IMR-90 (cell line): ENCODE results near the gene CCDC88A. TPM values are rescaled to one million over a fixed set of nuclear protein-coding genes. Genes with fewer than 3 reads are reported as not detected.

ENCODE experiments used
- ATAC-seq: fragments of 200-7000 bp; cut with Tn5 transposase; 2 replicates; pipeline ENCODE4 v1.9.1; 2020; ENCODE audit warnings: low read depth, mild to moderate bottlenecking, moderate library complexity
- BruUV-seq: library from RNA; stranded (reverse); fragments of 400-500 nt; replicated peaks from 2 replicates; lab custom pipeline; 2021; lab: Mats Ljungman, UMichigan
- CTCF ChIA-PET: fragments of 300-600 bp; formaldehyde crosslinking; extraction: SDS; loops from one replicate; lab custom pipeline; 2021; ENCODE audit warnings: antibody characterized with exemption; lab: Yijun Ruan, JAX
- POLR2A ChIA-PET: fragments of 300-600 bp; sonication (Branson Sonifier 250); formaldehyde crosslinking; loops from one replicate; lab custom pipeline; 2022; ENCODE audit warnings: antibody characterized with exemption; ENCODE audit not compliant: unreplicated experiment; lab: Charles Lee
- DNase-seq: peaks from one replicate; pipeline ENCODE4 v3.0.0; 2013
- H2AFZ ChIP-seq: replicated peaks from 2 replicates; pipeline ENCODE3; 2013; ENCODE audit warnings: low read length, mild to moderate bottlenecking; ENCODE audit not compliant: poor library complexity
- H2AK5ac ChIP-seq: 2 replicates; pipeline ENCODE4 v1.6.1; 2013; ENCODE audit warnings: low read depth, low read length, inconsistent platforms
- H2AK9ac ChIP-seq: replicated peaks from 2 replicates; pipeline ENCODE3; 2013; ENCODE audit warnings: mild to moderate bottlenecking, low read depth, low read length, moderate library complexity; ENCODE audit not compliant: poor library complexity
- H2BK120ac ChIP-seq: 2 replicates; pipeline ENCODE4 v1.6.1; 2013; ENCODE audit warnings: low read depth, low read length, inconsistent platforms
- H2BK15ac ChIP-seq: 3 replicates; pipeline ENCODE4 v1.6.1; 2013; ENCODE audit warnings: low read depth, low read length, inconsistent platforms
- H2BK20ac ChIP-seq: 2 replicates; pipeline ENCODE4 v1.6.1; 2013; ENCODE audit warnings: low read depth, mild to moderate bottlenecking, inconsistent platforms, low read length, moderate library complexity
- H2BK5ac ChIP-seq: 2 replicates; pipeline ENCODE4 v1.6.1; 2013; ENCODE audit warnings: mild to moderate bottlenecking, low read depth, low read length, inconsistent platforms; ENCODE audit not compliant: poor library complexity, severe bottlenecking
- H3K14ac ChIP-seq: replicated peaks from 2 replicates; pipeline ENCODE4 v1.6.1; 2013; ENCODE audit warnings: low read depth, low read length, inconsistent platforms
- H3K18ac ChIP-seq: 2 replicates; pipeline ENCODE4 v1.6.1; 2013; ENCODE audit warnings: low read depth, low read length, control low read depth
- H3K23ac ChIP-seq: 2 replicates; pipeline ENCODE4 v1.6.1; 2013; ENCODE audit warnings: low read depth, low read length, inconsistent platforms
- H3K27ac ChIP-seq: 2 replicates; pipeline ENCODE4 v1.5.1; 2013; ENCODE audit warnings: mild to moderate bottlenecking, control low read depth, low read length; ENCODE audit not compliant: insufficient read depth
- H3K27me3 ChIP-seq: 2 replicates; pipeline ENCODE4 v1.6.1; 2013; ENCODE audit warnings: low read length; ENCODE audit not compliant: control insufficient read depth, insufficient read depth
- H3K36me3 ChIP-seq: 2 replicates; pipeline ENCODE4 v1.6.1; 2013; ENCODE audit warnings: low read length, mixed read lengths; ENCODE audit not compliant: control insufficient read depth, insufficient read depth
- H3K4ac ChIP-seq: 2 replicates; pipeline ENCODE4 v1.6.1; 2013; ENCODE audit warnings: low read depth, low read length, inconsistent platforms
- H3K4me1 ChIP-seq: 2 replicates; pipeline ENCODE4 v1.6.1; 2013; ENCODE audit warnings: low read length, mixed read lengths; ENCODE audit not compliant: control insufficient read depth, insufficient read depth
- H3K4me2 ChIP-seq: 2 replicates; pipeline ENCODE4 v1.6.1; 2013; ENCODE audit warnings: low read depth, mild to moderate bottlenecking, control low read depth, low read length, moderate library complexity
- H3K4me3 ChIP-seq: 2 replicates; pipeline ENCODE4 v1.5.1; 2013; ENCODE audit warnings: low read depth, mild to moderate bottlenecking, control low read depth, low read length, moderate library complexity; ENCODE audit not compliant: insufficient read depth
- H3K56ac ChIP-seq: 2 replicates; pipeline ENCODE4 v1.6.1; 2013; ENCODE audit warnings: low read length, inconsistent platforms; ENCODE audit not compliant: insufficient read depth; ENCODE audit errors: extremely low read depth
- H3K79me1 ChIP-seq, 2 experiments: 2 replicates each; pipeline ENCODE4 v1.6.1; 2013; ENCODE audit warnings: low read length in 2 of 2, inconsistent platforms in 1 of 2, low read depth in 1 of 2
- H3K9ac ChIP-seq: 2 replicates; pipeline ENCODE4 v1.6.1; 2013; ENCODE audit warnings: low read depth, low read length, control low read depth
- H3K9me1 ChIP-seq: 2 replicates; pipeline ENCODE4 v1.6.1; 2013; ENCODE audit warnings: low read length, inconsistent platforms; ENCODE audit not compliant: insufficient read depth
- H3K9me3 ChIP-seq: 2 replicates; pipeline ENCODE4 v1.6.1; 2013; ENCODE audit warnings: low read length; ENCODE audit not compliant: control insufficient read depth, insufficient read depth
- H4K20me1 ChIP-seq: 2 replicates; pipeline ENCODE4 v1.6.1; 2013; ENCODE audit warnings: low read length, inconsistent platforms; ENCODE audit not compliant: insufficient read depth
- H4K5ac ChIP-seq: 2 replicates; pipeline ENCODE4 v1.6.1; 2013; ENCODE audit warnings: mild to moderate bottlenecking, low read depth, low read length, control low read depth
- H4K8ac ChIP-seq, 2 experiments: 2 replicates each; pipeline ENCODE4 v1.6.1; 2013; ENCODE audit warnings: low read depth in 2 of 2, low read length in 2 of 2, control low read depth in 1 of 2, inconsistent platforms in 1 of 2
- H4K91ac ChIP-seq: 2 replicates; pipeline ENCODE4 v1.6.1; 2013; ENCODE audit warnings: low read depth, low read length, inconsistent platforms; ENCODE audit not compliant: insufficient read depth
- BHLHE40 ChIP-seq: fragments of 150-350 bp; IDR thresholded peaks from 2 replicates; pipeline ENCODE4 v1.6.1; 2016; ENCODE audit warnings: mild to moderate bottlenecking, low read depth, low read length
- CEBPB ChIP-seq: IDR thresholded peaks from 2 replicates; pipeline ENCODE4 v1.6.1; 2012; ENCODE audit warnings: low read depth, low read length, improper control_type of control experiment
- MAZ ChIP-seq: IDR thresholded peaks from 2 replicates; pipeline ENCODE4 v1.6.1; 2012; ENCODE audit warnings: low read depth, mild to moderate bottlenecking, low read length, improper control_type of control experiment, moderate library complexity, borderline replicate concordance
- MXI1 ChIP-seq: IDR thresholded peaks from 2 replicates; pipeline ENCODE4 v1.6.1; 2012; ENCODE audit warnings: low read depth, mild to moderate bottlenecking, low read length, moderate library complexity, borderline replicate concordance
- POLR2A ChIP-seq: IDR thresholded peaks from 2 replicates; pipeline ENCODE4 v1.6.1; 2012; ENCODE audit warnings: mild to moderate bottlenecking, low read depth, low read length
- SMC3 ChIP-seq: fragments of 150-350 bp; IDR thresholded peaks from 2 replicates; pipeline ENCODE4 v1.6.1; 2016; ENCODE audit warnings: low read depth, mild to moderate bottlenecking, antibody characterized with exemption, low read length, moderate library complexity
- WGBS, 2 experiments: methylation state at CpG; one replicate each; pipeline versions ENCODE4 v1.1.5 to v1.1.7; 2013; ENCODE audit warnings: missing lambda C conversion rate in 2 of 2; ENCODE audit not compliant: insufficient read length in 1 of 2; ENCODE audit errors: extremely low coverage in 2 of 2; 5-methylcytosine and 5-hydroxymethylcytosine counted together
- dilution Hi-C: fragments of 300-500 bp; cut with HindIII; formaldehyde crosslinking; loops from one replicate; pipeline ENCODE4 v1.14.3; 2018; ENCODE audit warnings: low sequenced_read_pairs; ENCODE audit not compliant: unreplicated experiment
- in situ Hi-C: fragments of 300-500 bp; cut with MboI; formaldehyde crosslinking; loops from 3 replicates; pipeline ENCODE4 v1.14.3; 2019; ENCODE audit warnings: low sequenced_read_pairs, inconsistent platforms, mixed read lengths
- intact Hi-C: fragments of 100-400 bp; cut with micrococcal nuclease; formaldehyde crosslinking; loops from 2 replicates; pipeline ENCODE4 v1.10.0; 2022
- polyA plus RNA-seq, 3 experiments: library from polyadenylated mRNA; depleted of rRNA; stranded (reverse); fragments of >200 nt; gene quantifications; 2 replicates each; pipeline ENCODE4 v1.2.3, GENCODE V29; 2012; ENCODE audit warnings: low replicate concordance in 1 of 3
- total RNA-seq: library from RNA; depleted of rRNA; stranded (reverse); fragments of >200 nt; gene quantifications from 2 replicates; pipeline ENCODE4 v1.2.3, GENCODE V29; 2012

Gene CCDC88A
- total and polyA plus RNA-seq, 2 of the 4 experiments (the other 2 are of a cell fraction): 15.6 to 63.8 TPM

DNA sequence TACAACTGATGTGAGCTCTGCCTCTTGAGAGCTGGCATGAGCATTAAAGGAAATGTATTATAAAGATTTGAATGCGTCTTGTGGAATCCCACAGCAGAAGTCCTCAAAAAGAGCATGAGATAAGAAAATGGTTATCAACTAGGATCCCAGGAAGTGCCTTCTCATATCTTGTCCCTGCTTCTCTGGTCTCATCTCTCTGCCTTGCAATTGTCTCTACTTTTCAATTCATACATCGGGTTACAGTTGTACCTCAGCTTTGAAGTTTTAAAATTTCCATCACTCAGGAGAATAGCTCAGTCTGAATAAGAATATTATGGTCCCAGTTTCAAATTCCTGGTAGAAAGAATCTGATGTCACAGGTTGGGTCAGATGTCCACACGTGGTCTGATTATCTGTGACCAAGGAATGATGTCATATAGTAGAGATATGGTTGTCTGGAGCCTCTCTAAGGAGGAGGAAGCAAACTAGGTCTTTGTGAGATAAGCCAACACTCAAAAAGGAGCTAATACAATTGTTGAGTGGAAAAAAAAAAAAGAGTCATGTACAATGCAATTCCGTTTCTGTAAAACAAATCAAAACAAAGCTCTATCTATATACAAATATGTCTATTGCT is 21.7 kb upstream of the CCDC88A start:
- Histone ChIP-seq H3K4ac (no peak overlapping the region), H3K79me1 (no peaks in the 10 kb centered on the region), H2BK5ac (no peak overlapping the region), H3K56ac (no peak overlapping the region), H3K4me3 (no peak overlapping the region), H3K9ac (no peak overlapping the region), H4K20me1 (no peaks in the 10 kb centered on the region), H2BK120ac (no peak overlapping the region), H3K23ac (no peak overlapping the region), H2BK20ac (no peak overlapping the region), H3K18ac (no peak overlapping the region), H3K4me1 (no peaks in the 10 kb centered on the region), H2AK5ac (no peak overlapping the region), H4K8ac (no peak overlapping the region), H4K91ac (no peak overlapping the region), H3K9me1 (no peaks in the 10 kb centered on the region), H3K36me3 (no peaks in the 10 kb centered on the region), H3K14ac (no peak overlapping the region), H2AK9ac (no peak overlapping the region), H3K27ac (no peak overlapping the region), H3K4me2 (no peak overlapping the region), H3K9me3 (no peaks in the 10 kb centered on the region), H4K5ac (no peak overlapping the region), H2AFZ (no peak overlapping the region), H2BK15ac (no peak overlapping the region), H3K27me3 (no peaks in the 10 kb centered on the region; the same call in 1 of the 2 replicates)
- ChIA-PET POLR2A (no interaction called here), CTCF (interaction anchor here (1.3 kb wide), 1 partner anchor 10 kb away, joined by 6 read pairs; no protein-coding TSS in a partner anchor)
- ATAC-seq (no peak), DNase-seq (no peak)
- WGBS, 2 experiments: no CpG with 5 or more reads among the region's 4 CpGs
- intact Hi-C loops (no loop called here), in situ Hi-C loops (no loop called here), dilution Hi-C loops (no loop called here)
- BruUV-seq: no TSS peak
- TF ChIP-seq POLR2A (no peak), CEBPB (no peak), BHLHE40 (no peak), SMC3 (no peak), MXI1 (no peak), MAZ (no peak)
